ENCODE measurements around the gene CCDC6.
"Not testable (repeated sequence)": the region's sequence is repeated elsewhere in the genome, so short reads cannot be mapped to it uniquely, and the experiment has no call there.

CCDC6 gene

DNA sequence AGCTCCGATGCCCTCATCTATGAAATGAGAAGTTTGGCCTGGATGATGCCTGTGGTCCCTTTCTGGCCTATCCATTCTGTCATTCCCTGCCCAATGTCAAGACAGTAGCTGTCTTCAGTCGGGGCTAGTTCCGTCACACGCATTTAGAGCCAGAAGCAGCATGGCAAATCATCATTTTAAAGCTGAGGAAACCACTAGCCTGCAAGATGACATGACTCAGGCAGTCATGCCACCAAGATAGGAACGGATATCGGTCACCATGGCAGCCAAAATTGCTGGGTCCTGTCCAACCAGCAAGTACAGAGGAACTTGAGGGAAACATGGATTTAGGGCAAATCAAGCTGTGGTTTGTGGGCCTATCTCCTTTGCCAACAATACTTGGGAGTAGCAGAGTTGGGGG is 88.6 kb downstream of the CCDC6 start:
- in situ Hi-C loops (cut with HindIII; ENCODE audit: low sequenced_read_pairs): no loop called here

DNA sequence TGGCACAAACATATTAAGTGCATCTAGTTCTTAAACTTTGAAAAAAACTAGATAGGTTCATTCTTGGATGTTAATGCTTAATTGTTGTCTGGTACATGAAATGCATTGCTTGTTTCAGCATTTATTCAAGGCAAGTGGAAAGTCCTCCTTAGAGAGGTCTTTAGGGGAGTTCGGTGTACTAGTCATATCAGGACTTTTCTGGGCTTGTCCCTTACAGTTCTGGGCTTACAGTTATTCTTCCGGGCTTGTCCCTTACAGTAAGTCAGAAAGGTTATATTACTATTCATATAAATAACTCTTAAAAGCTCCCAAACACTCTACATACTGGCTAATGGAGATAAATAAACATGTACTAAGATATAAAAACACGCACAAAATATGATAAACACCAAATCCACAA is 91.5 kb downstream of the CCDC6 start:
- in situ Hi-C loops (cut with HindIII; ENCODE audit: low sequenced_read_pairs): no loop called here

DNA sequence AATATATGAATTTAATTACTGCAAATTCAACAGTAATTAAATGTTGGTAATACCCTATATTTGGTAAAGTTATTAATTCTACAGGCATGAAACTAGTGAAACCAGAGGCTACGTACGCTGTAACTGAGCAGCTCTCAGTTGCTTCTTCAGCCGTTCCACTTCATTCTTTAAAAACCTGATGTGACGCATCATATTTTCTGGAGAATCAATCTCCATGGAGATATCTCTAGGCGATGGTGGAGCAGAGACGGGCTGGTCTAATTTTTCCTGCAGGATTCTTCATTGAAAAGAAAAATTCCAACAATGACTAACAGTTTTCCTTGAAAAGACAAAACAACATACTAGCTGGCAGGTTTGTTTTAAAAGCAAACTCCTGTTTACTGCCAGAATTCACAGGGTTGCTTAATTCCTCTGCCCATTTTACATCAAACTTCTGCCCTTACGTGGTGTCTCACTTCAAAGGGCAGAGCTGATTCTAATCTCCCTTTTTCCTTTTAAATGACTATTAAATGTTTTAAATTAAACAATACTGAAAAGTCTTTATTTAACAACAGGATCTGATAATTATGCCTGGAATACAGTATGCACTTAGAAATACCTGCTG is 93.7 kb downstream of the CCDC6 start:
- in situ Hi-C loops (cut with HindIII; ENCODE audit: low sequenced_read_pairs): no loop called here

DNA sequence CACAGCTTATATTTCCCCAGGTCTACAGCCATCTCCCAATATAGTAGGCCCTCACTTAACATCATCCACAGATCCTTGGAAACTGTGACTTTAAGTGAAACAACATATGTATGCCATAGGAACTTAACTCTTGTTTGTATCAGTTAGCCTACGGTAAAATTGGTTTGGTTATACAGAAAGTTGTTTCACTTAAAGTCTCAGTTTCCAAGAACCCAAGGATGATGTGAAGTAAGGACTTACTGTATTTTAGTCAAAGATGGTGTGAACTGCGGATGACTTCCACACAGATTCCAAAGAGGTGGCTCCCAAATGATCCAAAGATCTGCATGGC is 96.7 kb downstream of the CCDC6 start:
- in situ Hi-C loops (cut with HindIII; ENCODE audit: low sequenced_read_pairs): no loop called here

DNA sequence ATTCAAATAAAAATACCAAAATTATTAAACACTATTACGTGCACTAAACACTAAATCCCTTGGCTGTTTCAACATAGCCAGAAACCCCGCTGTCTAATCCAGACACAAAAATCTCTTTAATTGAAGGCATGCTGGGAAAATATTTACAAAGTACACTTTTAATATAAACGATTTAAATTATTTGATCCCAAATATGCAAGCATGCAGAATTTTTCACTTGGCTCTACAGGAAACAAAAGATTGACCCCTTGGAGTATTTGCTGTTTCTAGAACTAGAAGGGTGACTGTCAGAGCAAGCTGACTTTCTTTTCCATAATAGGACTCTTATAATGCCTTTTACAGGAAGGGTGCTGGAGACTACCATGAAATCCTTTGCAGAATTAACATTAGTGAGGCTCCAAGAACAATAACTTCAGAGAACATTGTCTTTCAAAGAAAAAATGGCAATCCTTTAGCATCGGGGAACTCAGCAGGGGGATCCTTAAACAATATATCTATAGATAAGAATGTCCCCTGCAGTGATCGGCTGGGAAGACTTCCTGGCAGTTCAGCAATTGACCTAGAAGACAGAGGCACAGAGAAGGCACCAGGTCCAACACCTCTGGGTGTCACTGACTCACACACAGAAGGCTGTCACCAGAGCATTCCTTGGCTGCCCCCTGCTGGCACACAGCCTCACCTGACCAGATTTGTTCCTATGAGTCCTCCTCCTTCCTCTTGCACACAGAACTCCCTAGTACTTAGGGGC is 97.3 kb downstream of the CCDC6 start:
- in situ Hi-C loops (cut with HindIII; ENCODE audit: low sequenced_read_pairs): no loop called here

DNA sequence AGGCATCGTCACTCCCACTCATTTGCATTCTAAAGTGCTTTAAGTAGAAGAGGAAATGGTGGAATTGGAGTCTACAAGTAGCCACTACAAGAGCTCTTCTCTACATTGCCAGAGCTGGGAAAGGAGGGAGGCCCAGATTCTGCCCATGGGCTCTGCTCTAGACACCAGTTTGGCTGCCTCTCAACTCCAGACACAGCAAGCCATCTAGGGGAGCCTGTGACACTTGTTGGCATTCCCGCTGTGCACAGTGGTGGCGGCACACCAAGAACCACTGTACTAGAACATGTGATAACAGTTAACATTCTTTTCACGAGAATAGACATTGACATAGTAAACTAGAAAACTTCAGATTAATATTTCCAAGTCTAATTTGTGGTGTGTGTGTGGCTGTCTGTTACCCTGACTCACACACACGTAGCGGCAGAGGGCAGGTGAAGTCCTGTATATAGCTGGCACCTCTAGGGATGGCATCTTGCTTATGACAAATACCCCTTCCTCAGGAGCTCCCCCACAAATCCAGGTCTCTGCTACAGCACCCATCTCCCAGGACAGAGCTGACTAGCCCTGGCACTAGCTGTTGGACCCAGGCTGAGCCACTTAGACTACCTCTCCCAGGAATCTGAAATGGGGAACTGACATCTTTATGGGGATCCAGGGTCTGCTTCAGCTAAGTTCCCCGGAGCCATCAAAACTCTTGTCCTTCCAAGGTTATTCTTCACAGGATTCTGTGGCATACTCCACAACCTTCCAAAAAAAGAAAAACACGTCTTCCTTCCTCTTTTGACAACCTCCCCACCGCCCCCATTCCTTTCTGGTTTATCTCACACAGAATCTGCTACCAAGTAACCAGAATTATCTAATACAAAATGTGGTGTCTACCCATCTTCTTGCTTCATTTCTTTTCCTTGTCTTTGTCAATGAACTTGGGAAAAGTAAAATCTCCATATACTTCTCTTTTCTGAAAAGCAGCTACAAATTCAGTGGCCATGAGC is 98.4 kb downstream of the CCDC6 start:
- in situ Hi-C loops (cut with HindIII; ENCODE audit: low sequenced_read_pairs): no loop called here

DNA sequence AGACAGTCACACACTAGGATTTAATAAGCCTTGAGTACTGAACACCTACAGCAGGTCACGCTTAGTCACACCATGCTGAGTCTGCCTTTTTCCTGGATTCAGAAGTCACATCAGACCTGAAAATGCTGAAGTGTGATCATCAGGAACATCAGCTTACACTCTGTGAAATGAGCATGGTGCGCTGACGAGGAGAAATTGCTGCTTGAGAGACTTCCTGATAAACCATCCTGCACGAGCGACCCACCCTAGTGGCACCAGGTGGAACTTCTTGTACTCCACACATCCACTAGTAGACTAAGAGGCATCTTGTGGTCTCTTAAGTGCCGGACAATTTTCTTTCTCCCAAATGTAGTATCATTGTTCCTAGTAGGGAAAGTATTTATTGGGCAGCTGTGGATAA is 101.3 kb downstream of the CCDC6 start:
- in situ Hi-C loops (cut with HindIII; ENCODE audit: low sequenced_read_pairs): no loop called here

DNA sequence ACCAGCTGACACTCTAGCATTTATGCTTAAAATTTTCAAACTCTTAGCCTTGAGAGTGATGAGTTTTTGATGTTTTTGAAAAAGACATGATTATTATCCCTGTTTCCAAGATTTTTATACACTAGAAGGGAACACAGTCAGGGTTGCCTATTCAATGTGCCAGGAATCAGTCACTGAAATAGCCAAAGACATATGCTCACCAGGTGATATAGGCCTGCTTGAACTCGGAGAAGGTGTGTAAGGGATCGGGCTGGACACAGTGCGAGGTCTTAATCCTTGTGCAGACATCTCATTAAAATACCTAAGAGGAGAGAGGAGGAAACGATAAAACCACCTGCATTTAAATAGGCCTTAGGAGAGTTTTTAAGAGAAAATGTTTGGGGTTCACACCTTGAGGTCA is 102.1 kb downstream of the CCDC6 start:
- in situ Hi-C loops (cut with HindIII; ENCODE audit: low sequenced_read_pairs): no loop called here

DNA sequence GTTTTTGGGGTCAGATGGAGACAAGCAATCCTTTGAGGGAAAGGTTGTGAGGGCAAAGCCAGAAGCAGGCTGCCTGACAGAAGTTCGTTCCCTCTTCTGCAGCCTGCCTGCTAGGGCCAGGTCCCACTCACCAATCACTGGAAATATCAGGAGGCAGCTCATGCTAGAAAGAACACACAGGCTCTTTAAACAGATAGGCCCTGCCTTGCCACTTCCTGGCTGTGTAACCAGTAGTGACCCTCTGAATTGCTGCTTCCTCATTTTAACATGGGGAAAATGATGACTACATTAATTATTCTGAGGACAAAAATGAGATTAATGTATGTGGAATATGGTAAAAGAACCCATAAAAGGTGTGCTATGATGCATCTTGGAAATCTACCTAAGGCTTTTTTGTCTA is 102.6 kb downstream of the CCDC6 start:
- in situ Hi-C loops (cut with HindIII; ENCODE audit: low sequenced_read_pairs): no loop called here

DNA sequence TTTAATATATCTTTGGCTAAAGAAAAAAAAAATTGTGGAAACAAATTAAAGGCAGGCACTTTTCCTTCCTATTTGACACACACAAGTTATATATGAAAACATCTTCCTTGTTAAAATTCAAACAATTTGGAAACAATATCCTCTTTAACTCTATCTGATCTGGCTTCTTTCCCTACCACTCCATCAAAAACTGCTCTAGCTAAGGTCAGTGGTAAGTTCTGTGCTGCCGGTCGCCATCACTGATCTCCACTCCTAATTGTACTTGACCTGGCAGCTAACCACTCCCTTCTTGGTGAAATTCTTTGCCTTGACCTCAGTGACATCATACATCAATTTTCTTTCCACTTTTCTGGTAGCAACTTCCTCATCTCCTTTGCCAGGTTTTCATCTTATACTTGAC is 105.2 kb downstream of the CCDC6 start:
- in situ Hi-C loops (cut with HindIII; ENCODE audit: low sequenced_read_pairs): no loop called here

DNA sequence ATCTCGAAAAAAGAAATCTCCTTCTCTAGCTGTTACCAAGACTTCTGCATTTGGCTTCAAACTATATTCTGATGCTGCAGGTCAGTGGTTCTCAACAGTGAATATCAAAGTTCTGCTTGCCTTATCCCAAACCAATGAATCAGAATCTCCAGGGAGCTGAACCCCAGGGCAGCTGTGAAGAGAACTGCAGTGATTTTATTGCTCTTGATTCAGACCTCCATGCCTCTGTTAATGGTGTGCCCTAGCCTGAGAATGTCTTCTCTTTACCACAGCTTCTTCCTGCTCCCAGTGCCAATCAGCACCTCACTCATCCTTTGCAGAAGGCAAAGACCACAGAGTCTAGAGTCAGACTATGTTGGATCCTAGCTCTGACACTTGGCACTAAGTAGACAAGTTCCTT is 106.9 kb downstream of the CCDC6 start:
- in situ Hi-C loops (cut with HindIII; ENCODE audit: low sequenced_read_pairs): no loop called here

DNA sequence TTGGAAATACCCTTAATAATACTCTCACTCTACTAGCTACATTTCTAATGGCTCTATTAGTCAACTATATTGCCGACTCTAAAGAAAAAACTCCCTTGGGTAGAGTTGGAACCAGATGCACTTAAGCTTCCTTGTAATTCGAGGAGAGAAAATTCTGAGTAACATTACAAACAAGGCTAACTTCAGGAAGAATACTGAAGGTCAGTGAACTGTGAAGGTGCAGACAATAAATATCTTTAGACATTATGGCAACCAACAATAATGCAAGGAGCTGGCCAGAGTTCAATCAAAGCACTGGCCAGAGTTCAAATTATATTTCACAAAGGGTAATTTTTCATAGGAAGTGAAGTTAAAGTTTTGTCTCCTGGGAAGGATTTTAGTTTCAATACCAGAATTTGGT is 112.4 kb downstream of the CCDC6 start:
- in situ Hi-C loops (cut with HindIII; ENCODE audit: low sequenced_read_pairs): no loop called here

DNA sequence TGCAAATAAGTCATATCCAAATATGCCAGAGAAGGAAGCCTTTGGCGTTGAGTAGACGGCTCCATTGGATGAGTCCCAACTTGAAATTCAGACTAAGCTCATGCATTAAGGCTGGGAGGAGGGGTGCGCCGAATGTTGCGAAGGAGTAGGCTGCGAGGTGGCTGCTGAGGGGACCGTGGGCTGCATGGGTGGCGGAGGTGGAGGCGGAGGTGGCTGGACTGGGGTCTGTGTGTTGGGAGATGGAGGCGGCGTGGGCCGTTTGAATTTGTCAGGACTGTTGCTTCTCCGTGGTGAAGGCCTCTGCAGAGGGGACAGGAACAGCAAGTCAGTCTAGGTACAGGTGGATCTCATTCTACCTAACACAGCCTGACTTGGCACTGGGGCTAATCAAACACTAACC is 113.5 kb downstream of the CCDC6 start:
- in situ Hi-C loops (cut with HindIII; ENCODE audit: low sequenced_read_pairs): no loop called here

DNA sequence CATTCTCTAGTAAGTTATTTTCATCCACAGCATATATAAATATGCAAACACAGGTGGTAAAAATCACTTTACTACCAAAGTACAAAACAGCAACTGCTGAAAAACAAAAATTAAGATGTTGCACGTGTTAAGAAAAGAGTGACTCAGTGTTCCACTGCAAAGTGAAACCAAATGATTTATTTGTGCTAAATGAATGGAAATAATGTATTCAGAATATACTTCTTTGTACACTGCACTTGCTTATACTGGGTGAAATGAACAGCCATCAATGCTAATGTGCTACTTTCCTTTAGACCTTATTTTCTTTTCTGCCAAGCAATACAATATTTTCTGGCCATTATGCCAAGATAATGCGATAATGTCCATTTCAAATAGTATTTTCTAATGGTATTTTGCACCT is 114.8 kb downstream of the CCDC6 start:
- in situ Hi-C loops (cut with HindIII; ENCODE audit: low sequenced_read_pairs): no loop called here

DNA sequence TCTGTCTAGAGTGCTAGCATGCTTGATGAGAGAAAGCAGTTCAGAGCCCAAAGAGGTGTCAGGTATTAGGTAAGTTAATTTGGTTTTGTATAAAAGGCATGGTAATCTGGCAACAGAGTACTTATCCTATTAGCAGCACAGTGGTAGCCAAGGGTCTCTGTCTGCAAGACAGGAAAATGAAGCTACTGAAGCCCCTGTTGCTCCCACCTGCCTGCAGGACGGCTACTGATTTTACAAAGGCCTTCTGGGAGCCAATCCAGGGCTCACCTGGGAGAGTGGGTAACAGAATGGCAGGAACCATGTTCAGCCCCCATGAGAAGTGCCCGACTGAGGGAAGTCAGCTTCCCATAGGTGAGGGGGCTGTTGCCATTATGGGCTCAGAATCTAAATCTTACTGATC is 116.3 kb downstream of the CCDC6 start:
- in situ Hi-C loops (cut with HindIII; ENCODE audit: low sequenced_read_pairs): not testable (repeated sequence)

DNA sequence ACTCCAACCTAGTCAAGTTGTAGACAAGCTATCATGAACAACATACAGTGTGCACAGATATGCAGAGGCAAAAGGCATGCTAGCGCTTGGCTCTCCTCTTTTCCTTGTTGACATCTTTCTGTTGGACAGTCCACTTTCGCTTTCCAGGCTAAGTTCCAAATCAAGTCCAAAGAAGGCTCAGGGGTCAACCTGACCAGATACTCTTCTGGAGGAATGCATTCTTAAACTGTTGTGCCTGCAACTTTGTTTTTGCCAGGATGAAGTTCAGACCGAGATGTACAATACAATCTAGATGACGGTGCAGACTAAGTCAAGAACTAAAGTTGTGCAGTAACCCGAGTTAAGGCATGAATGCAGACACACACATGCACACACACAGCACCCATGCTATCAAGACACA is 117.4 kb downstream of the CCDC6 start:
- in situ Hi-C loops (cut with HindIII; ENCODE audit: low sequenced_read_pairs): not testable (repeated sequence)

DNA sequence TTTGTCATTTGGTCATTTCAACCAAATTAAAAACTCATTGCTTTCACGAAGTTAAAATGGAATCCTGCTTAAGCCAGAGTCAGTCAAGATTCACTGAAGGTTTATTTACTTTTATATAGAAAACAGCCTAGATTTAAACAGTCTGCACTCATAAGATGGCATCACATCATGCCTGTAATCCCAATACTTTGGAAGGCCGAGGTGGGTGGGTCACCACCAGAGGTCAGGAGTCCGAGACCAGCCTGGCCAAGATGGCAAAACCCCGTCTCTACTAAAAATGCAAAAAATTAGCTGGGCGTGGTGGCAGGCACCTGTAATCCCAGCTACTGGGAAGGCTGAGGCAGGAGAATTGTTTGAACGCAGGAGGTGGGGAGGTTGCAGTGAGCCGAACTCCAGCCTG is 119.3 kb downstream of the CCDC6 start:
- in situ Hi-C loops (cut with HindIII; ENCODE audit: low sequenced_read_pairs): not testable (repeated sequence)

DNA sequence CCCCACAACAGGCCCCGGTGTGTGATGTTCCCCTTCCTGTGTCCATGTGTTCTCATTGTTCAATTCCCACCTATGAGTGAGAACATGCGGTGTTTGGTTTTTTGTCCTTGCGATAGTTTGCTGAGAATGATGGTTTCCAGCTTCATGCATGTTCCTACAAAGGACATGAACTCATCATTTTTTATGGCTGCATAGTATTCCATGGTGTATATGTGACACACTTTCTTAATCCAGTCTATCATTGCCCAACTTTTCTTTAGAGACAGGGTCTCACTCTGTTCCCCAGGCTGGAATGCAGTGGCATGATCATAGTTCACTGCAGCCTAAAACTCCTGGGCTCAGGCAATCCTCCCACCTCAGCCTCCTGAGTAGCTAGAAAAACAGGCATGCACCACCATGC is 120.9 kb downstream of the CCDC6 start:
- in situ Hi-C loops (cut with HindIII; ENCODE audit: low sequenced_read_pairs): not testable (repeated sequence)

DNA sequence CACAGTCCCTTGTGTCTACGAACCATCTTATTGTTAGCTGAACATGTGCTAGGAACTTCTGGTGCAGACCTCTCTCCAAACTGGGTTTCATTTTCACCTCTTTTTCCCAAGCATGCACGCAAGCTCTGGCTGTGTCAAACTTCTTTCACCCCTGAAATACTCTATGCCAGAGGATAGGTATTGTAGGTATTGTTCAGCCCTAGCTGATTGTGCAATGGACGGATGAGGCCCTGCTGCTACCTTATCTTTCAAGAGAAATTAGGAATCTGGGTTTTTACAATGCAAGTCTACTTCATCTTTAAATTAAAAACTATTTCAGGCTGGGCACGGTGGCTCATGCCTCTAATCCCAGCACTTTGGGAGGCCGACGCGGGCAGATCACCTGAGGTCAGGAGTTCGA is 124.8 kb downstream of the CCDC6 start:
- in situ Hi-C loops (cut with HindIII; ENCODE audit: low sequenced_read_pairs): no loop called here

DNA sequence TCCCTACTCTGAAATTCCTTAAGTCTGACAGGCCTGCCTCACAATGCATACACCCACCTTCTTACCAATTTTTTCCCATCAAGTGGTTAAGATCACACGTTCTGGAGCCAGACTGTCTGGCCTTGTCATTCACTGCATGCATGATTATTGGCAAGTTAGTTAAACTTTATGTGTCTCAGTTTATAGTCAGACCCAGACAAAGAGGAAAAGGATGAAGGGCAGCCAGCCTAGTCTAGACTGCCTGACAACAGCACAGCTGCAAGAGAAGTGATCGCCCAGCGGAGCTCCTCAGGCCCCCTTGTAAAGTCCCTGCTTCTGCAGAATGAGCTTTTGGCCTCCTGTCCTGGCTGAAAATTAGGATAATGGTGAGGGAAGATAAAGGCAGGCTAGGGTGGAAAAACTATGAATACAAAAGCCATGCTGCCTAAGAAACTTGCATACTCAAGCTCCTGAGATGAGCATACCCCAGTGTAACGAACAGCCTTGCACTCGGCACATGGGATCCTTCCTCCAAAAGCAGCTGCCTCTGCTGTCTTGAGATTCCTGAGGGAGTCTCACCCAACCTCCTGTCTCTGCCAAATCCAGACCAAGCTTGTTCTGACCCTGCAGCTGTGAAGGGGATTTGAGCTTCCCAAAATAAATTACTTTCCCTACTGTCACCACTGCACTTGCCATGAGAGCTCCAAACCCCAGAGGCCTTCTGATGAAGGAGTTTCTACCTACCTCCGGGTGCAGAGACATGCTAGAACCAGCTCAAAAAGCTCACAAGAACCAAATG is 126.4 kb downstream of the CCDC6 start:
- in situ Hi-C loops (cut with HindIII; ENCODE audit: low sequenced_read_pairs): no loop called here

DNA sequence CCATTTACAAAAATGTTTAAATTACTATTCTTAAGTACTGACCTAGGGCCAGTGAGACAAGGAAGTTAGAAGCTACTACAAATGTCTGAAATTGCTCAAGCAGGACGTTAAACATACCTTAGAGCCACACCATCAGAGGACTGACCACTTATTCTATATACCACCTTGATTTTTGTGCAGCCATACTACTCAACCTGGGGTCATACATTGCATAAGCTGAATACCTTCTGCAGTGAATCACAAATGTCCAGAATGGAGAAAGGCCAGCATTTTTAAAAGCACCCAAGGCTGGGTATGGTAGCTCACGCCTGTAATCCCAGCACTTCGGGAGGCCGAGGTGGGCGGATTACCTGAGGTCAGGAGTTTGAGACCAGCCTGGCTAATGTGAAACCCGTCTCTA is 131.9 kb downstream of the CCDC6 start:
- in situ Hi-C loops (cut with HindIII; ENCODE audit: low sequenced_read_pairs): no loop called here

Measured in DLD1 (cell line).